Activated CD8-positive, alpha-beta memory T cell treated with anti-CD3 and anti-CD28 coated beads for 36 hours (primary cell): ENCODE data around the gene ILRUN. TPM values are rescaled to one million over a fixed set of nuclear protein-coding genes. Genes with fewer than 3 reads are reported as not detected.
"Not testable (repeated sequence)": the region's sequence is repeated elsewhere in the genome, so short reads cannot be mapped to it uniquely, and the experiment has no call there.

Experiments used
- CTCF ChIA-PET: fragments of 350-600 bp; sonication (Branson Sonifier 250); formaldehyde crosslinking; loops from one replicate; lab custom pipeline; 2021; ENCODE audit warnings: antibody characterized with exemption; lab: Charles Lee
- POLR2A ChIA-PET: fragments of 350-600 bp; sonication (Branson Sonifier 250); formaldehyde crosslinking; loops from one replicate; lab custom pipeline; 2021; ENCODE audit warnings: antibody characterized with exemption; lab: Charles Lee
- total RNA-seq, 2 experiments: library from RNA; stranded (reverse); gene quantifications; one replicate each; pipeline ENCODE4 v1.2.3, GENCODE V29; 2021

Gene ILRUN
- total RNA-seq, 2 experiments from 2014 or later: 49.0 to 53.8 TPM

DNA sequence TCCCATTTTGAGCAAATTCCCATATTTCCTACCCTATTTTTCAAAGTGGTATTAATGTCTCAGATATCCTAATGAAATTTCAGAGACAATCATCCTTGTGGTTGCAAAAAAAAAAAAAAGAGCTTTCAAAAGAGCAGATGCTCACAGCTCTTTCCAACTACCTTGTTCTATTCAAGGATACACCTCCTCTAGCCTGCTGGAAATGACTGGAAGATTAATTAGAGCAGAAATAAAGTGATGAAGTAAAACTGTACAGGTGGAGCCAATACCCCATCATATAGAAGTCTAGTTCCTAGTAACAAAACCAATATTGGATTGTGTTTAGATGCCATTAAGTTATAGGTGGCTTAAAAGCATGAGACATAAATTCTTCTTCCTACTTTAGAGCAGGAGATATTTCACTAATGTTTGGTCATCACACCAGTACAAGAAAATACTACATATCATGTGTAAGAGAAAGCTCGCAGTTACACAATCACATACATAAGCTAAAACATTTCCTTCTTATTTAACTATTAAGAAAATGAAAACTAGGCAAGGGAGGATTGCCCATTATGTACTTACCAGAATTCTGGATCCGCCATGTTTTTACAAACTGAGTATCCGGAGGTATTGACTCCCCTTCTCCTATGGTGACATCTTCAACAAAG lies 42.4 kb downstream of the ILRUN start:
- ChIA-PET CTCF (interaction anchor here (0.6 to 1.2 kb wide), 4 partner anchors 9 to 73 kb away, joined by 3 to 4 read pairs (median 4); no protein-coding TSS in a partner anchor), POLR2A (interaction anchor here (0.6 kb wide), 1 partner anchor 43 kb away, joined by 5 read pairs; no protein-coding TSS in a partner anchor)

DNA sequence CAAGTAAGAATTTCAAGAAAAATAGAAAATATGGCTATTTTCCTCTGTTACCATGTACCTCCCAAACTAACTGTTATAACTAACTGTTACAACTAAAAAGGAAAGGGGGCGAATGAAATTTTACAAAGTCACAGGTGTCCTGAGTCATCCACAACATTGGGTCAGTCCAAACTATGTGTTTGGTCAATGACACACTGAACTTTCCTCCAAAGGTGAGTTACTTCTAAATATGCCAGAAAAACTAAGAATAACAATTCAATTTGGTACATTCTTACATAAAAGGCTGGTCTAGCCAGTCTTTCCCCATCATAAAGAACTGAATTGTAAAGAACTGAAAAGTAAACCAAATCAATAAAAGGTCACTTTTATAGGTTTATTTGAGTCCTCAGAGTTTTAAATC lies 44.3 kb downstream of the ILRUN start:
- CTCF ChIA-PET: no interaction called here
- POLR2A ChIA-PET: no interaction called here

DNA sequence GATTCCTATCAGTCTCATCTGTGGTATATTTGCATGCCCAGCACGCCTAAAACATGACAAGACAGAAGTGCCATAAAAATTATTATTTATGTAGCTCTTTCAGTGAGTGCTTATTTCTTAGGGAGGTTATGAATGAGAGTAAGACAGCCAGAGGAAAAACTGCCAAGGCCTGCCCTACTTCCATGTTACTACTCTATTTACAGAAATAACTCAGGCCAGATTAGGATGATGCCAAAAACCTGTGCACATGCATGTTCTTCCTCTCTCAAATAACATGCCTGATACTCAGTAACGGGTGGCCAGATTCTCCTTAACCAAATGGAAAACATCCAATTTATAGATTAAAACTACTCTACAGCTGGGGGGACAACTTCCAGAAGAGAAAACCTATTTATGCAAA lies 45.7 kb downstream of the ILRUN start:
- ChIA-PET POLR2A (no interaction called here), CTCF (interaction anchor here (1.4 kb wide), 1 partner anchor 41 kb away, joined by 4 read pairs; no protein-coding TSS in a partner anchor)

DNA sequence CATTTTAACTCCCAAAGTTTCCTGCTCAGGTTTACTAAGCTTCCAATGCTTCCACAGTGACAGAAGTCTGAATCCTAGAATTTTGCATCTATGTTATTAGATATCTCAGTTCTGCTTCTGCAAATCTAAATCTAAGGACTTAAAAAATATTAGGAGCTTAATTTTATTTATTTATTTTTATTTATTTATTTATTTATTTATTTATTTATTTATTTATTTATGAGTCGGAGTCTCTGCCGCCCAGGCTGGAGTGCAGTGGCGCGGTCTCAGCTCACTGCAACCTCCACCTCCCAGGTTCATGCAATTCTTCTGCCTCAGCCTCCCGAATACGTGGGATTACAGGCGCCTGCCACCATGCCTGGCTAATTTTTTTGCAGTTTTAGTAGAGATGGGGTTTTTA lies 46.3 kb downstream of the ILRUN start:
- CTCF ChIA-PET: interaction anchor here (1.4 kb wide), 1 partner anchor 40 kb away, joined by 4 read pairs; no protein-coding TSS in a partner anchor
- POLR2A ChIA-PET: not testable (repeated sequence)

DNA sequence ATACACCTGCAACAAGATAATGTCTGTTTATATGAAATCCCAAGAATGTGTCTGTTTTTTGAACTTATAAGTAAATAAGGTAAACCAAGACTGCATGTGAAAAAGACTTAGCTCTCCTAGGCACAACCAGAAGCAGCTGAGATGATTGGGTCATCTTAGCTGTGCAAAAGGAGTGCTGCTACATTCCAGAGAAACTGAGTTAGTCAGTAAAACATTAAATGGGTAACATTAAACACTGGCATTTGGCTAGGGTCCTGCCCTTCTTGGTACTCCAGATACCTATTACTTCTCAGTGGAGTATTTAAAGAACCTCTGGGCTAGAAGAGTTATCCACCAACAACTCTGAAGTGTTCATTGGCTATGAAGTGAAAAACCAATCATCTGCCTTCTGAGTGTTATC lies 47.8 kb downstream of the ILRUN start:
- POLR2A ChIA-PET: no interaction called here
- CTCF ChIA-PET: no interaction called here

Other genes starting within 250 kb of the ILRUN start
- gene PACSIN1, start 230.7 kb downstream of the ILRUN start, total RNA-seq: under 1 TPM; 0.11 to 0.13 TPM
- gene SPDEF, start 140.4 kb downstream of the ILRUN start, total RNA-seq: not detected
- 100 to 1,000 TPM; 200 to 205 TPM for gene SNRPC, start 60.7 kb upstream of the ILRUN start, total RNA-seq
- 10 to 100 TPM; 19.0 to 19.9 TPM for gene BLTP3A, start 95.3 kb upstream of the ILRUN start, total RNA-seq
- gene TAF11, start 191.3 kb upstream of the ILRUN start, total RNA-seq: 10 to 100 TPM; 30.2 to 32.2 TPM
- gene ANKS1A, start 192.5 kb upstream of the ILRUN start, total RNA-seq: 1 to 10 TPM; 7.9 to 8.6 TPM